ENCODE results near the gene CHCHD6.

- no peak for TF ChIP-seq CTCF (IDR thresholded peaks at IDR 0.05)
- no peak for TF ChIP-seq POLR2A (IDR thresholded peaks at IDR 0.05)
Measured at GRCh38 chr3:126927401-126927750, 223.3 kb downstream of the CHCHD6 start.

All from adrenal gland (tissue), 5 donors.